Vagina (tissue), 2 donors: ENCODE measurements around the gene TRIP10. TPM values are rescaled to one million over a fixed set of nuclear protein-coding genes. Genes with fewer than 3 reads are reported as not detected.
"Not testable (repeated sequence)": the region's sequence is repeated elsewhere in the genome, so short reads cannot be mapped to it uniquely, and the experiment has no call there.

Source experiments
- DNase-seq, 2 donors: peaks; one replicate each; pipeline ENCODE4 v3.0.0-alpha.2; 2017; ENCODE audit errors: extremely low spot score in 2 of 2
- H3K27ac ChIP-seq: fragments of 200-600 bp; sonication (generic); one replicate; pipeline ENCODE4 v1.5.1; 2019
- H3K27me3 ChIP-seq: fragments of 200-600 bp; sonication (generic); one replicate; pipeline ENCODE4 v1.5.1; 2019
- H3K36me3 ChIP-seq, 2 donors: fragments of 200-600 bp; sonication (generic); one replicate each; pipeline ENCODE4 v1.5.1; 2017 to 2019
- H3K4me1 ChIP-seq: fragments of 200-600 bp; sonication (generic); one replicate; pipeline ENCODE4 v1.5.1; 2019
- H3K4me3 ChIP-seq, 2 donors: fragments of 200-600 bp; sonication (generic); 1 replicate in 1 of 2; 2 replicates in 1 of 2; pipeline ENCODE4 v1.5.1; 2016 to 2019
- H3K9me3 ChIP-seq: fragments of 200-600 bp; sonication (generic); one replicate; pipeline ENCODE4 v1.5.1; 2019
- POLR2A ChIP-seq, 2 donors: fragments of 450-650 bp; IDR thresholded peaks; one replicate each; pipeline ENCODE4 v1.6.1; 2017; ENCODE audit warnings: antibody characterized with exemption in 2 of 2, mild to moderate bottlenecking in 2 of 2, moderate library complexity in 2 of 2
- POLR2AphosphoS5 ChIP-seq, 2 donors: sonication (generic); formaldehyde crosslinking; IDR thresholded peaks; one replicate each; pipeline ENCODE4 v1.9.0; 2017; ENCODE audit warnings: antibody characterized with exemption in 2 of 2, mild to moderate bottlenecking in 2 of 2, low read depth in 1 of 2; ENCODE audit not compliant: insufficient read depth in 1 of 2
- intact Hi-C: fragments of 100-400 bp; cut with DNase I; formaldehyde crosslinking; loops from one replicate; pipeline ENCODE4 v1.15.1; 2023
- microRNA-seq: library from miRNA; unstranded; fragments of <30 nt; microRNA quantifications from one replicate; pipeline ENCODE4, GENCODE V29; 2017; ENCODE audit warnings: borderline number of aligned reads, borderline replicate concordance
- total RNA-seq: library from RNA; depleted of rRNA; stranded (reverse); fragments of >200 nt; gene quantifications from one replicate; pipeline ENCODE4 v1.2.3, GENCODE V29; 2016
- TF ChIP-seq, protein P1 (sequence below), 3 experiments: fragments of 450-650 bp in 2 of 3; fragments of 200-600 bp in 1 of 3; sonication (generic) in 1 of 3; IDR thresholded peaks; one replicate each; pipeline ENCODE4 v1.5.1; 2017 to 2019; ENCODE audit warnings: antibody characterized with exemption in 3 of 3, mild to moderate bottlenecking in 2 of 3, moderate library complexity in 2 of 3

Gene TRIP10
- total RNA-seq, 1 donor from 2014 or later = 129 TPM

DNA sequence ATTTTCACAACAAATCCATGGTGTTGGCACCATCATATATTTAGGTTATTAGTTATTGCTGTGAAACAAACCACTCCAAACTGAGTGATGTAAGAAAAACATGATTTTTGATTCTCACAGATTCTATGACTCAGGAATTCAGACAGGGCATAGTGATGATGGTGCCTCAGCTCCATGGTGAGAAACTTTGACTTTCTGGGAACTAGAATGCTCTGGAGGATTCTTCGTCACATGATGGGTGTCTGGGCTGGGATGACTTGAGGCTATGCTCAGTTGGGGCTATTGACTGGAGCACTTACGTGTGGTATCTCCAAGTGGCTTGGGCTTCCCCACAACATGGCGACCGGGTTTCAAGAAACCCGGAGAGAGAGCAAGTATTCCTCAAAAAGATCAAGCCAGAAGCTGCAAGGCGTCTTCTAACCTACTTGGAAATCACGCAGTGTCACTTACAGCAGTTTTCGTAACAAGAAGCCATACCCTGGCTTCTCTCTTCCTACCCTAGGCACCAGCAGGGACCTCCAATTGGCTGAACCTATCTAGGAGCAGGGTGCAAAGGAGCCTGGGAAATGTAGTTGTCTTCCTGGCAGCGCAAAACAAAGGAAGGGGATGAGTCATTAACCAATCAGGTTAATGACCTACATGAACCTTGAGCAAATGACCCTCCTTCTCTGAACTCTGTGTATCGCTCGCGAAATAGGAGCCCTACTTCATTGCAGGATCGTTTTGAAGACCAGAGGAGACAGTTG is 55.4 kb downstream of the TRIP10 start:
- Histone ChIP-seq H3K9me3 (no peaks in the 10 kb centered on the region), H3K4me3 (no peak overlapping the region), H3K4me1 (no peaks in the 10 kb centered on the region), H3K27me3 (no peaks in the 10 kb centered on the region), H3K36me3 (no peaks in the 10 kb centered on the region), H3K27ac (no peak overlapping the region)
- intact Hi-C loops = no loop called here
- TF ChIP-seq POLR2A (IDR thresholded peaks at IDR 0.05) (no peak), POLR2AphosphoS5 (IDR thresholded peaks at IDR 0.05; ENCODE audit: insufficient read depth in 1 of 2, low read depth in 1 of 2) (no peak)
- TF ChIP-seq, protein P1, sequence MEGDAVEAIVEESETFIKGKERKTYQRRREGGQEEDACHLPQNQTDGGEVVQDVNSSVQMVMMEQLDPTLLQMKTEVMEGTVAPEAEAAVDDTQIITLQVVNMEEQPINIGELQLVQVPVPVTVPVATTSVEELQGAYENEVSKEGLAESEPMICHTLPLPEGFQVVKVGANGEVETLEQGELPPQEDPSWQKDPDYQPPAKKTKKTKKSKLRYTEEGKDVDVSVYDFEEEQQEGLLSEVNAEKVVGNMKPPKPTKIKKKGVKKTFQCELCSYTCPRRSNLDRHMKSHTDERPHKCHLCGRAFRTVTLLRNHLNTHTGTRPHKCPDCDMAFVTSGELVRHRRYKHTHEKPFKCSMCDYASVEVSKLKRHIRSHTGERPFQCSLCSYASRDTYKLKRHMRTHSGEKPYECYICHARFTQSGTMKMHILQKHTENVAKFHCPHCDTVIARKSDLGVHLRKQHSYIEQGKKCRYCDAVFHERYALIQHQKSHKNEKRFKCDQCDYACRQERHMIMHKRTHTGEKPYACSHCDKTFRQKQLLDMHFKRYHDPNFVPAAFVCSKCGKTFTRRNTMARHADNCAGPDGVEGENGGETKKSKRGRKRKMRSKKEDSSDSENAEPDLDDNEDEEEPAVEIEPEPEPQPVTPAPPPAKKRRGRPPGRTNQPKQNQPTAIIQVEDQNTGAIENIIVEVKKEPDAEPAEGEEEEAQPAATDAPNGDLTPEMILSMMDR (IDR thresholded peaks at IDR 0.05) = no peak
- no peak for DNase-seq

DNA sequence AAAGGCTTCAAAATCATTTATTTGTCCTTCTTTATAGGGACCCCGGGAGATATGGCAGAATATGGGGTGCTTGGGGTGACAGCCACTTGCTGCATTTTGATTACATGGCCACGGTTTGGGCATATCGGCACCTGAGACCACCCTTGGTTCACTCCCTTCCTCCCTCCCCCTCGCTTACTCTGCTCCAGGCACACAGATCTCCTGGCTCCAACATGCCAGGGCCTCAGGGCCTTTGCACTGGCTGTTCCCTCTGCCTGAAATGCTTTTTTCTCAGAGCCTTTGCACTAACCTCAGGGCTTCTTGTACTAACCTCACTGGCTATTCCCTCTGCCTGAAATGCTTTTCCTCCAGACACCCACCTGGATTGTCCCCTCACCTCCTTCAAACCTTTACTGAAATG is 56.8 kb downstream of the TRIP10 start:
- Histone ChIP-seq H3K36me3 (no peaks in the 10 kb centered on the region), H3K4me3 (no peak overlapping the region), H3K9me3 (no peaks in the 10 kb centered on the region), H3K27ac (no peak overlapping the region), H3K27me3 (no peaks in the 10 kb centered on the region), H3K4me1 (peaks cover 5% of the 10 kb centered on the region)
- intact Hi-C loops = no loop called here
- no peak for DNase-seq
- TF ChIP-seq POLR2A (IDR thresholded peaks at IDR 0.05) (no peak), POLR2AphosphoS5 (IDR thresholded peaks at IDR 0.05; ENCODE audit: insufficient read depth in 1 of 2, low read depth in 1 of 2) (no peak)
- TF ChIP-seq, protein P1 (IDR thresholded peaks at IDR 0.05) = no peak

DNA sequence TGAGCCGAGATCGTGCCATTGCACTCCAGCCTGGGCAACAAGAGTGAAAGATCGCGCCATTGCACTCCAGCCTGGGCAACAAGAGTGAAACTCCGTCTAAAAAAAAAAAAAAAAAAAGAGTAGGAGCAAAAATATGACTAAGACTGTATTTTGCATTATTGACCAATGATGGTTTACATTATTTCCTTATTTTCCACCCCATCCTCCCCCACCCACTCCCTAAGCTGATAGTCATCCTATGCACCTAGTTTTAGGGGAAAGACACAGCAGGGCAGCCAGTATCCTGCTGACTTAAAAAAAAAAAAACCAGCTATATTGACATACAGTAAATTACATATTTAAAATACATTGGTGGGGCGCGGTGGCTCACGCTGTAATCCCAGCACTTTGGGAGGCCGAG is 58.2 kb downstream of the TRIP10 start:
- no peak for DNase-seq
- no peaks in the 10 kb centered on the region for H3K36me3 ChIP-seq
- H3K4me1 ChIP-seq = peaks cover 10% of the 10 kb centered on the region
- TF ChIP-seq, protein P1 (IDR thresholded peaks at IDR 0.05) = no peak
- no peak for TF ChIP-seq POLR2A (IDR thresholded peaks at IDR 0.05)
- no peak for TF ChIP-seq POLR2AphosphoS5 (IDR thresholded peaks at IDR 0.05; ENCODE audit: insufficient read depth in 1 of 2, low read depth in 1 of 2)
- intact Hi-C loops = no loop called here
- no peaks in the 10 kb centered on the region for H3K27me3 ChIP-seq
- H3K4me3 ChIP-seq = no peak overlapping the region
- H3K9me3 ChIP-seq = no peaks in the 10 kb centered on the region
- no peak overlapping the region for H3K27ac ChIP-seq

DNA sequence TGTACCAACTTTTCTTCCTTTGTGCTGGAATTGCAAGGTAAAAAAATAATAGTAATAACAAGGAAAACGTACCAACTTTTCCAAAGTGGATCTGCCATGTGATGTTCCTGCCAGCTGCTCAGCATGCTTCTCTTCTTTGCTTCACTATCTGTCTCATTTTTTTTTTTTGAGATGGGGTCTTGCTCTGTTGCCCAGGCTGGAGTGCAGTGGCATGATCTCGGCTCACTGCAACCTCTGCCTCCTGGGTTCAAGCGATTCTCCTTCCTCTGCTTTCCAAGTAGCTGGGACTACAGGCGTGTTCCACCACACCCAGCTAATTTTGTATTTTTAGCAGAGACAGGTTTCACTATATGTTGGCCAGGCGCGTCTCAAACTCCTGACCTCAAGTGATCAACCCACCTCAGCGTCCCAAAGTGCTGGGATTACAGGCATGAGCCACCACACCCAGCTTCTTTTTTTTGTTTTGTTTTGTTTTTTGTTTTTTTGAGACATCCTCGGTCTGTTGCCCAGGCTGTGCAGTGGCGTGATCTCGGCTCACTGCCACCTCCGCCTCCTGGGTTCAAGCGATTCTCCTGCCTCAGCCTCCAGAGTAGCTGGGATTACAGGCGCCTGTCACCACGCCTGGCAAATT is 60.8 kb downstream of the TRIP10 start:
- H3K9me3 ChIP-seq, H3K27me3 ChIP-seq, H3K4me3 ChIP-seq, DNase-seq, H3K36me3 ChIP-seq, H3K27ac ChIP-seq, intact Hi-C loops: not testable (repeated sequence)
- H3K4me1 ChIP-seq = peaks cover 16% of the 10 kb centered on the region

DNA sequence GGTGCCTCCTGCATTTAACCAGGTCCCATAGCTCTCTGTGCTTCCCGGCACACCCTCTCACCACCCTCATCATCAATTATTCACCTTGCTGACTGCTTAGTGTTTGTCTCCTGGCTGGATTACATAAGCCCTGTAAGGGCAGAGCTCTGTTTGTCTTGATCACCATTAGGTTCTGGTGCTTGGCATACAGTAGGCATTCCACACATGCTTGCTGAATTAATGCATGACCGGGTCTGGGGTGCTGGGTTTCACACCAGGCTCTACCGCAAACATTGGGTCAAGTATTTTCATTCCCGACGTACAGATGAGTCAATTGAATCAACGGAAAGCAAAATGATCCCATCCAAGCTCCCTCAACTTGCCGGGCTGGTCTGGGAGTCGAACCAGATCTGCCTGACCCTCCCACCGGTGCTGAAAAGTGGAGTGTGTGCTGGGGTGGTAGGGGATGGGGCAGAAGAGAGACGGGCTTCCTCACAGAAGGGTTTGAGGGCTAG is 61.6 kb downstream of the TRIP10 start:
- TF ChIP-seq, protein P1 (IDR thresholded peaks at IDR 0.05) = no peak
- Histone ChIP-seq H3K9me3 (no peaks in the 10 kb centered on the region), H3K27ac (no peak overlapping the region), H3K4me1 (peaks cover 16% of the 10 kb centered on the region), H3K36me3 (no peaks in the 10 kb centered on the region), H3K27me3 (no peaks in the 10 kb centered on the region), H3K4me3 (peak overlapping the region; percentile 15 to 20)
- intact Hi-C loops = no loop called here
- no peak for DNase-seq

Small RNA genes within 50 kb of the gene (microRNA-seq; reads per million reads assigned to microRNA genes)
- not detected for gene MIR6791

Other genes starting within 250 kb of the TRIP10 start
- gene TUBB4A, start 237.4 kb upstream of the TRIP10 start, total RNA-seq = 5.6 TPM
- gene TNFSF9, start 208.7 kb upstream of the TRIP10 start, total RNA-seq = 7.9 TPM
- not detected for gene CD70, start 148.5 kb upstream of the TRIP10 start, total RNA-seq
- gene TNFSF14, start 69.5 kb upstream of the TRIP10 start, total RNA-seq = 1.7 TPM
- 1,239 TPM for gene C3, start 19.0 kb upstream of the TRIP10 start, total RNA-seq
- 62.9 TPM for gene GPR108, start 2.1 kb upstream of the TRIP10 start, total RNA-seq
- gene SH2D3A, start 27.8 kb downstream of the TRIP10 start, total RNA-seq = 21.9 TPM
- gene VAV1, start 33.0 kb downstream of the TRIP10 start, total RNA-seq = 5.9 TPM
- not detected for gene ADGRE1, start 147.9 kb downstream of the TRIP10 start, total RNA-seq